Stimulated activated naive CD8-positive, alpha-beta T cell treated with anti-CD3 and anti-CD28 coated beads, Interleukin-15, amount 100 ng/mL, for 72 hours (primary cell): ENCODE data around the gene U2AF1.
A peak's percentile ranks its signal among the peaks of the same experiment; 100 is the strongest.
"Not testable (repeated sequence)": the region's sequence is repeated elsewhere in the genome, so short reads cannot be mapped to it uniquely, and the experiment has no call there.

Source experiments
- ATAC-seq: fragments of 150-1000 bp; cut with Tn5 transposase; 2 replicates; pipeline ENCODE4 v1.10.0; 2021; ENCODE audit warnings: mild to moderate bottlenecking, moderate library complexity
- DNase-seq, 2 donors: peaks; one replicate each; pipeline ENCODE4 v3.0.0; 2021 to 2022
- H3K27ac Mint-ChIP-seq, 2 donors: one replicate each; pipeline ENCODE4 v1.8.0; 2022; ENCODE audit warnings: mild to moderate bottlenecking in 2 of 2, mixed read lengths in 2 of 2, moderate library complexity in 2 of 2
- H3K27me3 Mint-ChIP-seq: one replicate; pipeline ENCODE4 v1.8.0; 2022; ENCODE audit warnings: mixed read lengths
- H3K4me1 Mint-ChIP-seq: one replicate; pipeline ENCODE4 v1.8.0; 2022; ENCODE audit warnings: mild to moderate bottlenecking, mixed read lengths
- H3K4me3 Mint-ChIP-seq, 2 donors: one replicate each; pipeline ENCODE4 v1.8.0; 2022; ENCODE audit warnings: mild to moderate bottlenecking in 2 of 2, mixed read lengths in 2 of 2, moderate library complexity in 1 of 2
- H3K9me3 Mint-ChIP-seq, 2 donors: one replicate each; pipeline ENCODE4 v1.8.0; 2022; ENCODE audit warnings: mixed read lengths in 2 of 2

Gene U2AF1

GRCh38 chr21:43106965-43107793, at the start of gene U2AF1:
TSS of gene U2AF1 (minus strand) at chr21:43107570. CDS start at chr21:43107494, 76 bp downstream.
- H3K27me3 Mint-ChIP-seq, H3K4me1 Mint-ChIP-seq, H3K9me3 Mint-ChIP-seq, H3K27ac Mint-ChIP-seq: not testable (repeated sequence)
- ATAC-seq: peak; percentile 94
- peak; percentile 58 to 77 for DNase-seq
- peak within 1 kb of the TSS; percentile 15 to 31 for H3K4me3 Mint-ChIP-seq

- not testable (repeated sequence) for H3K4me1 Mint-ChIP-seq, H3K27ac Mint-ChIP-seq, H3K4me3 Mint-ChIP-seq, H3K27me3 Mint-ChIP-seq, H3K9me3 Mint-ChIP-seq, DNase-seq
- ATAC-seq: peak; percentile 66
Observed at GRCh38 chr21:43153601-43154000, 46.2 kb upstream of the U2AF1 start.

- H3K27ac Mint-ChIP-seq, H3K27me3 Mint-ChIP-seq, H3K9me3 Mint-ChIP-seq, ATAC-seq, DNase-seq, H3K4me1 Mint-ChIP-seq, H3K4me3 Mint-ChIP-seq: not testable (repeated sequence)
Observed at GRCh38 chr21:43149344-43149743, 42.0 kb upstream of the U2AF1 start.

GRCh38 chr21:43147999-43148398, 40.6 kb upstream of the U2AF1 start:
- H3K9me3 Mint-ChIP-seq, ATAC-seq, H3K27me3 Mint-ChIP-seq, H3K27ac Mint-ChIP-seq, DNase-seq, H3K4me3 Mint-ChIP-seq, H3K4me1 Mint-ChIP-seq: not testable (repeated sequence)

GRCh38 chr21:43146637-43147036, 39.3 kb upstream of the U2AF1 start:
- not testable (repeated sequence) for H3K9me3 Mint-ChIP-seq, H3K4me1 Mint-ChIP-seq, ATAC-seq

GRCh38 chr21:43141407-43141806, 34.0 kb upstream of the U2AF1 start:
- H3K4me1 Mint-ChIP-seq, DNase-seq, H3K9me3 Mint-ChIP-seq: not testable (repeated sequence)

More at GRCh38 chr21:43146637-43147036, 39.3 kb upstream of the U2AF1 start:
- not testable (repeated sequence) for H3K4me3 Mint-ChIP-seq, H3K27ac Mint-ChIP-seq, DNase-seq, H3K27me3 Mint-ChIP-seq

GRCh38 chr21:43138944-43139343, 31.6 kb upstream of the U2AF1 start:
- H3K4me1 Mint-ChIP-seq, H3K4me3 Mint-ChIP-seq, H3K9me3 Mint-ChIP-seq, ATAC-seq, H3K27ac Mint-ChIP-seq, DNase-seq, H3K27me3 Mint-ChIP-seq: not testable (repeated sequence)

More at GRCh38 chr21:43141407-43141806, 34.0 kb upstream of the U2AF1 start:
- H3K27me3 Mint-ChIP-seq, H3K4me3 Mint-ChIP-seq, H3K27ac Mint-ChIP-seq, ATAC-seq: not testable (repeated sequence)

- not testable (repeated sequence) for H3K27ac Mint-ChIP-seq, H3K4me3 Mint-ChIP-seq, H3K9me3 Mint-ChIP-seq, H3K27me3 Mint-ChIP-seq, H3K4me1 Mint-ChIP-seq, DNase-seq, ATAC-seq
Observed at GRCh38 chr21:43134520-43134919, 27.1 kb upstream of the U2AF1 start.

GRCh38 chr21:43130094-43130493, 22.7 kb upstream of the U2AF1 start:
- not testable (repeated sequence) for H3K9me3 Mint-ChIP-seq, ATAC-seq, H3K4me3 Mint-ChIP-seq, DNase-seq, H3K27me3 Mint-ChIP-seq, H3K4me1 Mint-ChIP-seq, H3K27ac Mint-ChIP-seq

- not testable (repeated sequence) for H3K27me3 Mint-ChIP-seq, DNase-seq, H3K4me1 Mint-ChIP-seq, H3K4me3 Mint-ChIP-seq, ATAC-seq, H3K27ac Mint-ChIP-seq, H3K9me3 Mint-ChIP-seq
Observed at GRCh38 chr21:43115956-43116355, 8.6 kb upstream of the U2AF1 start.

GRCh38 chr21:43114483-43114882, 7.1 kb upstream of the U2AF1 start:
- H3K4me3 Mint-ChIP-seq, H3K27ac Mint-ChIP-seq, ATAC-seq, DNase-seq, H3K9me3 Mint-ChIP-seq, H3K27me3 Mint-ChIP-seq, H3K4me1 Mint-ChIP-seq: not testable (repeated sequence)

- not testable (repeated sequence) for H3K27ac Mint-ChIP-seq, H3K4me1 Mint-ChIP-seq, DNase-seq, H3K4me3 Mint-ChIP-seq, H3K27me3 Mint-ChIP-seq, H3K9me3 Mint-ChIP-seq
- peak; percentile 44 for ATAC-seq
Observed at GRCh38 chr21:43109006-43109405, 1.6 kb upstream of the U2AF1 start.

GRCh38 chr21:43108177-43108576, 807 bp upstream of the U2AF1 start:
- H3K9me3 Mint-ChIP-seq, DNase-seq, H3K27me3 Mint-ChIP-seq, H3K4me1 Mint-ChIP-seq, H3K4me3 Mint-ChIP-seq, H3K27ac Mint-ChIP-seq, ATAC-seq: not testable (repeated sequence)

- not testable (repeated sequence) for H3K27me3 Mint-ChIP-seq, ATAC-seq, H3K4me1 Mint-ChIP-seq
Observed at GRCh38 chr21:43107794-43108137, 396 bp upstream of the U2AF1 start.

GRCh38 chr21:43104642-43105041, 2.7 kb downstream of the U2AF1 start:
- H3K9me3 Mint-ChIP-seq, H3K27me3 Mint-ChIP-seq, H3K4me3 Mint-ChIP-seq, DNase-seq, H3K4me1 Mint-ChIP-seq, H3K27ac Mint-ChIP-seq, ATAC-seq: not testable (repeated sequence)

More at GRCh38 chr21:43107794-43108137, 396 bp upstream of the U2AF1 start:
- H3K27ac Mint-ChIP-seq, H3K4me3 Mint-ChIP-seq, DNase-seq, H3K9me3 Mint-ChIP-seq: not testable (repeated sequence)

- H3K4me1 Mint-ChIP-seq, H3K27me3 Mint-ChIP-seq, H3K27ac Mint-ChIP-seq, H3K4me3 Mint-ChIP-seq, DNase-seq, H3K9me3 Mint-ChIP-seq, ATAC-seq: not testable (repeated sequence)
Observed at GRCh38 chr21:43102281-43102680, 5.1 kb downstream of the U2AF1 start.

- H3K27ac Mint-ChIP-seq, DNase-seq, ATAC-seq, H3K27me3 Mint-ChIP-seq, H3K9me3 Mint-ChIP-seq, H3K4me3 Mint-ChIP-seq, H3K4me1 Mint-ChIP-seq: not testable (repeated sequence)
Observed at GRCh38 chr21:43101676-43102075, 5.7 kb downstream of the U2AF1 start.
